HepG2 (cell line): Measurements from ENCODE around the gene JAGN1. TPM values are rescaled to one million over a fixed set of nuclear protein-coding genes. Genes with fewer than 3 reads are reported as not detected.
A peak's percentile ranks its signal among the peaks of the same experiment; 100 is the strongest.

Source experiments
- AFF4 ChIP-seq: sonication (generic); formaldehyde crosslinking; IDR thresholded peaks from 2 replicates; pipeline ENCODE4 v1.4.0; 2020; ENCODE audit warnings: missing genetic modification reagents
- AGO2 ChIP-seq: fragments of 200-400 bp; formaldehyde crosslinking; optimal IDR thresholded peaks from 2 replicates; pipeline ENCODE3; 2017; ENCODE audit warnings: mild to moderate bottlenecking, low read depth, low read length, moderate library complexity
- DNMT3B ChIP-seq: conservative IDR thresholded peaks from 2 replicates; pipeline ENCODE4 v1.6.1; 2016; ENCODE audit warnings: missing biosample characterization, control low read depth
- HOXA3 ChIP-seq: sonication (generic); formaldehyde crosslinking; IDR thresholded peaks from 2 replicates; pipeline ENCODE4 v1.5.0; 2020; ENCODE audit warnings: missing genetic modification reagents
- KAT7 ChIP-seq: IDR thresholded peaks from 2 replicates; pipeline ENCODE4 v1.6.1; 2018; ENCODE audit warnings: borderline replicate concordance, missing compliant biosample characterization
- MAFF ChIP-seq: IDR thresholded peaks from 2 replicates; pipeline ENCODE4 v1.6.1; 2011; ENCODE audit warnings: low read depth, low read length, improper control_type of control experiment
- MATR3 ChIP-seq: sonication (generic); formaldehyde crosslinking; IDR thresholded peaks from 2 replicates; pipeline ENCODE4 v1.4.0; 2020; ENCODE audit warnings: missing genetic modification reagents
- NFYC ChIP-seq: IDR thresholded peaks from 2 replicates; pipeline ENCODE4 v1.6.1; 2016; ENCODE audit warnings: missing genetic modification reagents, missing compliant biosample characterization
- PHF21A ChIP-seq: sonication (generic); formaldehyde crosslinking; IDR thresholded peaks from 2 replicates; pipeline ENCODE4 v1.5.0; 2020; ENCODE audit warnings: mild to moderate bottlenecking, missing genetic modification reagents
- POLR2G ChIP-seq: fragments of 200-400 bp; formaldehyde crosslinking; IDR thresholded peaks from 2 replicates; pipeline ENCODE4 v1.6.1; 2018; ENCODE audit warnings: mild to moderate bottlenecking, low read depth, low read length, moderate library complexity
- RFX3 ChIP-seq: IDR thresholded peaks from 2 replicates; pipeline ENCODE4 v1.6.1; 2016; ENCODE audit warnings: missing biosample characterization, missing genetic modification reagents
- ZFP41 ChIP-seq: sonication (generic); formaldehyde crosslinking; IDR thresholded peaks from 2 replicates; pipeline ENCODE4 v1.4.0; 2020; ENCODE audit warnings: mild to moderate bottlenecking, missing genetic modification reagents, borderline replicate concordance
- ZNF101 ChIP-seq: sonication (generic); formaldehyde crosslinking; IDR thresholded peaks from 2 replicates; pipeline ENCODE4 v1.4.0; 2020; ENCODE audit warnings: mild to moderate bottlenecking, low read depth, missing genetic modification reagents, borderline replicate concordance
- ZNF44 ChIP-seq: sonication (generic); formaldehyde crosslinking; IDR thresholded peaks from 2 replicates; pipeline ENCODE4 v1.5.1; 2020; ENCODE audit warnings: mild to moderate bottlenecking, missing genetic modification reagents
- ZNF451 ChIP-seq: sonication (generic); formaldehyde crosslinking; IDR thresholded peaks from 2 replicates; pipeline ENCODE4 v1.5.0; 2020; ENCODE audit warnings: mild to moderate bottlenecking, missing genetic modification reagents
- ZNF496 ChIP-seq: sonication (generic); formaldehyde crosslinking; IDR thresholded peaks from 2 replicates; pipeline ENCODE4 v1.8.1; 2023; ENCODE audit warnings: mild to moderate bottlenecking, moderate library complexity, missing genetic modification reagents; ENCODE audit not compliant: insufficient replicate concordance
- ZNF569 ChIP-seq: sonication (generic); formaldehyde crosslinking; IDR thresholded peaks from 2 replicates; pipeline ENCODE4 v1.5.0; 2020; ENCODE audit warnings: mild to moderate bottlenecking, missing genetic modification reagents, moderate library complexity, borderline replicate concordance
- ZNF687 ChIP-seq: sonication (generic); formaldehyde crosslinking; IDR thresholded peaks from 2 replicates; pipeline ENCODE4 v1.5.1; 2020; ENCODE audit warnings: mild to moderate bottlenecking, missing genetic modification reagents, moderate library complexity
- ZNF746 ChIP-seq: sonication (generic); formaldehyde crosslinking; IDR thresholded peaks from 2 replicates; pipeline ENCODE4 v1.8.0; 2022; ENCODE audit warnings: mild to moderate bottlenecking, missing genetic modification reagents
- ZNF891 ChIP-seq: sonication (generic); formaldehyde crosslinking; IDR thresholded peaks from 2 replicates; pipeline ENCODE4 v1.5.0; 2020; ENCODE audit warnings: mild to moderate bottlenecking, missing genetic modification reagents
- ZSCAN5A ChIP-seq: sonication (generic); formaldehyde crosslinking; IDR thresholded peaks from 2 replicates; pipeline ENCODE4 v1.8.0; 2022; ENCODE audit warnings: mild to moderate bottlenecking, missing genetic modification reagents, borderline replicate concordance
- polyA plus RNA-seq, 8 experiments: library from polyadenylated mRNA; depleted of rRNA in 3 of 8; stranded (reverse) in 7 of 8; unstranded in 1 of 8; fragments of >200 nt; fragmentation: Illumina TruSeq in 4 of 8; extraction: Trizol in 4 of 8; gene quantifications; 2 replicates each; pipeline versions ENCODE4 v1.2.1 to v1.2.3, GENCODE V29; 2011 to 2016; ENCODE audit warnings: low read depth in 4 of 8, missing spikeins in 1 of 8, mixed read lengths in 1 of 8; ENCODE audit not compliant: insufficient read depth in 1 of 8
- total RNA-seq, 5 experiments: library from RNA; depleted of rRNA; stranded (reverse); fragments of >200 nt; fragmentation: Illumina TruSeq; extraction: Trizol; gene quantifications; 2 replicates each; pipeline ENCODE4 v1.2.3, GENCODE V29; 2016; ENCODE audit warnings: low read depth in 1 of 5

Gene JAGN1
- total and polyA plus RNA-seq, 2 of the 13 experiments (the other 11 are each of a cell fraction or from before 2014, with no cell fraction given), result 49.9 to 50.9 TPM

- TF ChIP-seq HOXA3, result peak; percentile 90
- 0 out of 2 replicates have a peak, but pooled peaks have one; percentile 24 for TF ChIP-seq PHF21A (CRISPR knock-in tag)
- no peak for TF ChIP-seq RFX3 (CRISPR knock-in tag)
- TF ChIP-seq ZNF451 (CRISPR knock-in tag), result peak; percentile 88
- no peak for TF ChIP-seq DNMT3B (CRISPR knock-in tag)
- no peak for TF ChIP-seq ZNF101 (CRISPR knock-in tag)
- peak; percentile 89 for TF ChIP-seq ZNF746 (CRISPR knock-in tag)
- TF ChIP-seq ZNF687 (CRISPR knock-in tag), result peak; percentile 92
- TF ChIP-seq ZFP41 (CRISPR knock-in tag), result peak; percentile 74
- TF ChIP-seq AGO2, result peak; percentile 94
- TF ChIP-seq ZSCAN5A (CRISPR knock-in tag), result no peak
- TF ChIP-seq ZNF891 (CRISPR knock-in tag), result peak; percentile 92
- no peak for TF ChIP-seq MAFF
- peak; percentile 94 for TF ChIP-seq POLR2G
- peak; percentile 89; the same call in 1 of the 2 replicates for TF ChIP-seq KAT7 (CRISPR knock-in tag)
- TF ChIP-seq AFF4 (CRISPR knock-in tag), result peak; percentile 61; the same call in 1 of the 2 replicates
- TF ChIP-seq NFYC (CRISPR knock-in tag), result no peak; the same call in 1 of the 2 replicates
- TF ChIP-seq MATR3, result no peak
- no peak for TF ChIP-seq ZNF569
- no peak for TF ChIP-seq ZNF496 (CRISPR knock-in tag)
- no peak for TF ChIP-seq ZNF44
Measured at GRCh38 chr3:9890249-9891071, at the start of gene JAGN1 (continued).
